Activated CD8-positive, alpha-beta memory T cell treated with anti-CD3 and anti-CD28 coated beads, Interleukin-2, amount 50 U/mL, for 1 hour (primary cell): ENCODE measurements around the gene EPYC.
"Not testable (repeated sequence)": the region's sequence is repeated elsewhere in the genome, so short reads cannot be mapped to it uniquely, and the experiment has no call there.

Source experiments
- DNase-seq: peaks from one replicate; pipeline ENCODE4 v3.0.0-alpha.2; 2020; ENCODE audit errors: extremely low read depth

The EPYC gene

GRCh38 chr12:90991952-90992465, 12.8 kb downstream of the EPYC start:
- DNase-seq = no peak

- DNase-seq = no peak
Measured at GRCh38 chr12:90990611-90991010, 14.2 kb downstream of the EPYC start.

- DNase-seq = no peak
Measured at GRCh38 chr12:90989686-90990111, 15.1 kb downstream of the EPYC start.

- no peak for DNase-seq
Measured at GRCh38 chr12:90987520-90987919, 17.3 kb downstream of the EPYC start.

GRCh38 chr12:90987101-90987500, 17.7 kb downstream of the EPYC start:
- no peak for DNase-seq

GRCh38 chr12:90985331-90985730, 19.4 kb downstream of the EPYC start:
- DNase-seq = not testable (repeated sequence)

GRCh38 chr12:90984114-90984513, 20.7 kb downstream of the EPYC start:
- no peak for DNase-seq

- no peak for DNase-seq
Measured at GRCh38 chr12:90982170-90982569, 22.6 kb downstream of the EPYC start.

GRCh38 chr12:90979951-90980350, 24.8 kb downstream of the EPYC start:
- no peak for DNase-seq

GRCh38 chr12:90979019-90979418, 25.8 kb downstream of the EPYC start:
- DNase-seq = no peak

GRCh38 chr12:90978117-90978770, 26.5 kb downstream of the EPYC start:
- DNase-seq = no peak

- DNase-seq = no peak
Measured at GRCh38 chr12:90977224-90977623, 27.5 kb downstream of the EPYC start.

- DNase-seq = no peak
Measured at GRCh38 chr12:90974286-90974685, 30.5 kb downstream of the EPYC start.

- no peak for DNase-seq
Measured at GRCh38 chr12:90972226-90972625, 32.5 kb downstream of the EPYC start.

- no peak for DNase-seq
Measured at GRCh38 chr12:90970911-90971310, 33.9 kb downstream of the EPYC start.

- DNase-seq = no peak
Measured at GRCh38 chr12:90970471-90970870, 34.3 kb downstream of the EPYC start.

GRCh38 chr12:90969851-90970250, 34.9 kb downstream of the EPYC start:
- DNase-seq = no peak

GRCh38 chr12:90969346-90969745, 35.4 kb downstream of the EPYC start:
- no peak for DNase-seq

GRCh38 chr12:90965204-90965603, 39.6 kb downstream of the EPYC start:
- DNase-seq = no peak

- DNase-seq = no peak
Measured at GRCh38 chr12:90964616-90965015, 40.2 kb downstream of the EPYC start.

GRCh38 chr12:90963946-90964345, 40.8 kb downstream of the EPYC start:
- DNase-seq = no peak

- no peak for DNase-seq
Measured at GRCh38 chr12:90961154-90961553, 43.6 kb downstream of the EPYC start.

- DNase-seq = no peak
Measured at GRCh38 chr12:90959538-90960139, 45.1 kb downstream of the EPYC start.

GRCh38 chr12:90959032-90959431, 45.7 kb downstream of the EPYC start:
- DNase-seq = no peak
